H54 (cell line): ENCODE data around the gene CALM1.

Experiments used
- DNase-seq: peaks from one replicate; pipeline ENCODE4 v3.0.0; 2011; ENCODE audit warnings: low spot score, mixed read lengths; ENCODE audit not compliant: insufficient read length
- FAIRE-seq: peaks from 3 replicates; lab custom pipeline; 2011; peaks lifted over from hg19 to GRCh38; lab: Jason Lieb, UNC
- POLR2A ChIP-seq: IDR thresholded peaks from 2 replicates; pipeline ENCODE4 v1.6.1; 2011; ENCODE audit warnings: low read depth, mild to moderate bottlenecking, low read length

Gene CALM1

DNA sequence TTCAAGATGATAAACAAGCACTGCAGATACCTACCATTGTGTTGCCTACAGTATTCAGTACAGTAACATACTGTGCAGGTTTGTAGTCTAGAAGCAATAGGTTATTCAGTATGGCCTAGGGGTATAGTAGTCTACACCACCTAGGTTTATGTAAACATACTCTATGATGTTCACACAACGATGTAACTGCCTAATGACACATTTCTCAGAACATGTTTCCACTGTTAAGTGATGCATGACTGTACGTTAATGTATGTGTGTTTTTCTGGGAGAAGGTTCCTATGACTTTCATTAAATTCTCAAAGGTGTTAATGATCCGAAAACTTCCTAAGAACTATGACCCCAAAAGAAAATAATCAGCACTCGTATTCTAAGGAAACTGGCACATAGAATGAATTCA lies 20.9 kb upstream of the CALM1 start:
- DNase-seq: no peak
- peak; percentile 6 for FAIRE-seq
- TF ChIP-seq POLR2A: no peak

DNA sequence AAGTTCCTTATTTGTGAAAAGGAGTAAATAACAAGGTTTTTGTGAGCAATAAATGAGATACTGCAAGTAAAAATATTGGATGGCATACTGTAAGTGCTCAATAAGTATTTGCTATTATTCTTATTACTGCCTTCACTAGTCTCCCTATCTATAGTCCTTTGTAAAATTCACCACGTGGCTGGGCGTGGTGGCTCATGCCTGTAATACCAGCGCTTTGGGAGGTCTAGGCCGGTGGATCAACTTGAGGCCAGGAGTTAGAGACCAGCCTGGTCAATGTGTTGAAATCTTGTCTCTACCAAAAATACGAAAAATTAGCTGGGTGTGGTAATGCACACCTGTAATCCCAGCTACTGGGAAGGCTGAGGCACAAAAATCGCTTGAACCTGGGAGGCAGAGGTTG lies 18.6 kb upstream of the CALM1 start:
- no peak for DNase-seq
- FAIRE-seq: no peak
- no peak for TF ChIP-seq POLR2A

DNA sequence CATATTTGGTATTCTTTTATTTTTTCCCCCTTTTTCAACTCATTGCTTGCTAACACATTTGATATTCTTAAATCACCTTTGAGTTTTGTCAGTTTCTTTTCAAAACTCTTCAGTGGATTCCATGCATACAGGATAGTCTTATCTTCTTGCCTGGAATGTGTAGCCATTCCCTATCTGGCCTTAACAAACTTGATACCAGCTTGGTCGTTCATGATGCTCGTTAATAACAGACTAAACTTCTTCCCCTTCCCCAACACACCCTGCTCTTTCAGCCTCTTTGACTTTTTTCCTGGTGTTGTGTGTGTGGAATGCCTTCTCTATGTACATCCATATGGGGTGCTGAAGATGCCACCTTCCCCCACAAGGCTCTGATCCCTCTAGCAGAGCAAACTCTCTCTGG lies 17.7 kb upstream of the CALM1 start:
- no peak for TF ChIP-seq POLR2A
- DNase-seq (no peak), FAIRE-seq (no peak)

DNA sequence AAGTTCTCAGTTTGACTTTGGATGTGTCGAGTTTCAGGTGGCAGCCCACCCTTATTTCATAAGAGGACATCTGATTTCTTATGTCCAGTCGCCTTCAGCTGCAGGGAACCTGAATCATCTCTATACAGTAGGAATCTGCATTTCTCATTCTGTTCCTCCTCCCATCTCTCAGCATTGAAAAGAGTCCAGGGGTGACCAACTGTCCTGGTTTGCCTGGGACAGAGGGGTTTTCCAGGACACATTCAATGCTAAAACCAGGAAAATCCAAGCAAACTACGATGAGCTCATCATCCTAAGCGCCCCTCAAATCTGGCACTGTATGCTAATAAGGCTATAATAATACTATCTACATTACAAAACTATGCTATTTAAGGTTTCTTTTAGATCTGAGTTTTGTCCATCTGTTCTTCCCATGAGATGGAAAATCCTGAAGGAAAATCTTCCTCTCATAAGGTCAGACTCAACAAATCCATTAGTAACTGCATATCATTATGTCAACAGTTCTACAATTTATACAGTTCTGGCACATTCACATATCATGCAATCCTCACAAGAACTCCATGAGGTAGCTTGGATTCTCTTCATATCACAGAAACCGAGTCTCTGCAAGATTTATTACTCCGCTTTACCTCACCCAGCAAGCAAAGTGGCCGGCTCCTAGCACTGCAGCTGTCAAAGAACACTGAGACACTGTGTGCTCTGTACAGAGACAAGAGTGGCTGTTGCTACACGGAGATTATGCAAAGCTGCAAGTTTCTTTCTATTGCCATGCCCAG lies 15.6 kb upstream of the CALM1 start:
- TF ChIP-seq POLR2A: no peak
- DNase-seq (no peak), FAIRE-seq (no peak)

DNA sequence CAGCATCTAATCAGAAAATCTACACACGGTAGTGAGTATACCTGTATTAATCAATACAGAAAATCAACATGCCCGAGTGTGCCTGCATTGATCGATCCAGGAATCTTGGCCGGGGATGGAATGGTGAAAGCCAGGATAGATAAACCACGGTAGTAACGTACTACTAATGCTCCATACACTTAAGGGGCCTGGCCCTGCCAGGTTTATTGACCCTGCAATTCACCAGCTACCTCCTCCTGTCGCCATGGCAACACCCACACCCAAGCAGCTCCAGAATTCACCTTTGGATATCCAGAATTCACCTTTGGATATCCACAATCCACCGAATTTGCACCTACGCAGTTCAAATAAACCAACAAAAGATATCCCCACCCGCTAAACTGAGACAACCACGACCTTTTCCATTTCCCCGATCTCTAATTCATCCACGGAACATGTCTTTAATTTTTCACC lies 14.8 kb upstream of the CALM1 start:
- DNase-seq (no peak), FAIRE-seq (no peak)
- TF ChIP-seq POLR2A: no peak

DNA sequence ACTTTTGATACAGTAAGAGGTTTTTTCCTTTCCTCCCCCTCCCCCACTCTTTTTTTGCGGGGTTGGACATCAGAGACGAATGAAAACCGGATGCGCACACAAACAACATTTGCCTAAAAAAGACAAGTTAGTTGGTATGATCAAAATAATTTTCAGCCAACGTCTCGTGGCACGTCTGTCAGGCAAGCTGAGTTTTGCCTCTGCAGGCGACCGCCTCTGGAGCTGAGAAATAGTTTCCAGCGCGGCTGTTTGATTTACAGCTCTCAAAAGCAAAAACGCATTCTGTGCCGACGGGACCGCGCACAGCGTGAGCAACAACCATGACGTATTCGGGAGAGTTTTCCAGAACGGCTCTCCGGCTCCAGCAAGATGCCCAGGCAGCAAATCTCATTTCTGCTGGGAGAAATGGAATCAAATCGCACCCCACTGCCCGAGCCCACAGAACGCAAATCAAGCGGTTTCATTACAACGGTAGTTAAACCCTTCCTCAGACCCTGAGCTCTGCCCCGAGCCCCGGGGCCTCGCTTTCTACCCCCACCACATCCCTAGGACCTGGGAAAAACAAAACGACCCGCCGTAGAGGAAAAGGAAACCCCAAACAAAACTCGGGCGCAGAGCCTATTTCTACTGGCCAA lies 14.2 kb upstream of the CALM1 start:
- DNase-seq (peak; percentile 56), FAIRE-seq (peak; percentile 38)
- no peak for TF ChIP-seq POLR2A

DNA sequence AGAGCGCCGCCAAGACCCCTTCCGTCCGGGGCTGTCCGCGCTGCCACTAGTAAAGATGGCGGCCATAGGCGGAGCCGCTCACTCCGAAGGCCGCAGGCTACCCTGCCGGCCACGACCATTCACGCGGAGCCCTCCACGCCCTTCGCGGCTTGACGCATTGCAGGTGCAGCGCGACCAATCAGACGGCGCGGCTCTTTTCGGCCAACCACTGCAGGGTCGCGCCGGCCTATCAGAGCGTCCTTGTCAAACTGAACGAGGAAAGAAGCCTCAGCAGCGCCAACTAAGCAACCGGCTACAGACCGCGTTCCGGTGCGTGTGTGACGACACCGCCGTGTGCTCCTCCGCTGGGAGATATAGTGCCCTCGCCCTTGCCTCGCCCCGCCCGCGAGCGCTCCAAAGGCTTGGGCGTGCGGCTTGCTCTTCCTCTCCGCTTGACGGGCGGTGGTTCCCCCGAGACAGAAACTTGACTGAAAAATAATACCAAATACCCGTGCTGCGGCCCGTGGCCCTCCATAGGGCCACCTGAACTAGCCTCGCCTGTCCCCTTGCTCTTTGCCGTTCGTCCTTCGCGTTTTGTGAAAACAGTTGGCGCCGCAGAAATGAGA lies 13.6 kb upstream of the CALM1 start:
- FAIRE-seq (peak; percentile 96), DNase-seq (peak; percentile 99)
- TF ChIP-seq POLR2A: peak; percentile 90

DNA sequence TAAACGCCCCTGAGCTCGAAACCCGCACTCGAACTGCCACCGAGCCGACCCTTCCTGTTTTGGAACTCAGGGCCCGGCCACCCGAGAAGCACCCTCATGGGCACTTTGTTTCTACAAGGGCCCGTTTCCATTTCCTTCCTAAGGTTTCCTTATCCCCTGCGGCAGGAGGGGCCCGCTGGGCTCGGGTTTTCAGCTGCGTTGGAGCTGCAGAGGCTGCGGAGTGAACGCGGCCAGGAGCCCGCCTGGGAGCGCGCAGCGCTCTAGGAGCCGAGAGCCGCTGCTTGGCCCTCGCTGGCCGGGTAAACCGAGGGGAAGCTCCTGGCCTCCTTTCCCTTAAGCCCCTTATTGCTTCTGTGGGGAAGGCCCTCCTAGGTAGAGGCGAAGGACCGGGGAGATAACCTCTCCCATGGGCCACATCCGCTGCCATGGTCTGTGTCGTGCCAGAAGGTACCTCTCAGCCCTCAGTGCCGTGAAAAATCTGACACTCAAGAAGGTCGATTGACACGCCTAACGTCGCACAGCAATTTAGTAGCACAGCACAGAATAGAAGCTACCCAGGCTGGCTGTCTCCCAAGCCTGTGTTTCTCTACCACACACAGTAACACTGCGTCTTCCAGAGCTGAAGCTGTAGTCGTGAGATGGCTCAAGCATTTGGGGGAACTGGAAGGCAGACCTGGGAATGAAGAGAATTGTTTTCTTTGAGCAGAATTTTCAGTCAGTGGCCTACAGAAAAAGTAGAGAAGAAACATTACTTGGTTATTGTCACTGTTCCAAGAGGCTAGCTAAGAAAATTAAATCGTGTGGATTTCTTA lies 12.9 kb upstream of the CALM1 start:
- FAIRE-seq (no peak), DNase-seq (no peak)
- TF ChIP-seq POLR2A: no peak

DNA sequence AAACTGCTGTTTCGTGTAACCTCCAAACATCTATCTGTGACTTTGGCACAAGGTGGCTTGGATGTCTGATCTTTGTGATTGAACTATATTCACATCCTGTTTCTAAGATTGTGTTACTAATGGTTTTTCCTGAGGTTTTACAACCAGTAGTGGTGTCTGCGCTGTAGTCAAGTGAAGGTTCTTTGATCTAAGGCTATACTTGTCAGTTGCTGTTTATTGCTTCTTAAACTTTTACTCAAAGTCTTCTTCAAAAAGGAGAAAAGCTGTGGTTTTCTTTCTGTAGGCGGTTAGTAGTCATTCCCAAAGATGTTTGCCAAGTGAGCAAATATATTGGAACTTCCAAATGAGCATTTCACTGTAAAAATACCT lies 12.3 kb upstream of the CALM1 start:
- FAIRE-seq (no peak), DNase-seq (no peak)
- TF ChIP-seq POLR2A: no peak

DNA sequence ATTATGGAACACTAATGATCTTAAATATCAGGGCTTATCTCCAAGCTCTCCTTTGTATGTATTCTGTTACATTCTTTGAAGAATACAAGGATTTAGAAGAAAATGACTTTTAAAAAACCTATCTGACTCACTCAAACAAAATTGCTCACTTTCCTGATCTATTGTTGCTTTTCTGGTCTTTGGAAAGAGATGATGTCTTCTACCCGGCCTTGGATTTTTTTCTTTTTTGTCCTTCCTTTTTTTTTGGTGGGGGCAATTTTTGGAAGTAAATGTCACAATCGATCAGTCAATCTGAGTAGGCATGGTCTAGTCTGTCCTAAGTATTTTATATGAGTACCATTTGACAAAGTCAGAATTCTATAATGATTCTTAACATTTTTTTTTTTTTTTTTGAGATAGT lies 10.5 kb upstream of the CALM1 start:
- no peak for DNase-seq
- TF ChIP-seq POLR2A: no peak
- FAIRE-seq: no peak

DNA sequence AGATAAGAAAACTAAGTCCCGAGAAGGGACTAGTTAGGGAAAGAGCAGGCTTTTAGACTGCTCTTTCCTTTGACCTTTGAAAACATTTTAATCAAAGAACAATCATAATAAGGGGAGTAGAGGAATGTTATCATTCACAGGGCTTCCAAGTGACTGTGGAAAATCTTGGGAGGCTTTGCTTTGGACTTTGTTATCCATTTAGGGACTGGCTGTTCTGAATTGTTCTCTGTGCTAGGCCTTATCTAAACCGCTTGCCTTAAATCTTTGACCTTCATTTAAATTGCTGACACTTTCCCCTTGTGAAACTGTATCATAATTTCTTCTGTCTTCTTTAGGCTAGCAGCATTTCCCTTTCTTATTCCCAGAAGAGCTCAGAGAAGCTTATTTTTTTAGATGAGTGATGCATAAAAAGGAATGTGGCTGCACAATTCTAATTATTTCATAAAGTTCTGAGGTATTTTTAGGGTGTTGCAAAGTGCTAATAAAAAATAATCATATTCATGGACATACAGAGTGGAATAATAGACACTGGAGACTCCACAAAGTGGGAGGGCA lies 9.5 kb upstream of the CALM1 start:
- FAIRE-seq (no peak), DNase-seq (no peak)
- no peak for TF ChIP-seq POLR2A

DNA sequence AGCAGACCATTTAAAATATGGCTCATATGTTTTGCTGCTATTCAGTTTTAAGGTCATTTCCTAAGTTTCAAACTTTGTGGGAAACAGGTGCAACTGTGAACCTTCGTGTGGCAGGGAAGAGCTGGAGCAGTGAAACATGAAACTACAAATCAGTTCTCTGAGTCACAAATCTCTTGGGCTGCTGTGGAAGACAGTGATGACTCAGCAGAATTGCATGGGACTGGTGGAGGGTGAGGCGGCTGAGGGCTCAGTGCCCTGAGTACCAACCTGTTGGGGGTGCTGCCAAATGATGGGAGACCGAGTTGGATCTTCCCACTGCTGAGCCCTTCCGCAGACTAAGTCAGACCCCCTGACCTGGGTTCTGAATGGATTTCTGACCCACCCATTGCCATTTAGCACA lies 8.4 kb upstream of the CALM1 start:
- TF ChIP-seq POLR2A: no peak
- DNase-seq (peak; percentile 78), FAIRE-seq (peak; percentile 96)

DNA sequence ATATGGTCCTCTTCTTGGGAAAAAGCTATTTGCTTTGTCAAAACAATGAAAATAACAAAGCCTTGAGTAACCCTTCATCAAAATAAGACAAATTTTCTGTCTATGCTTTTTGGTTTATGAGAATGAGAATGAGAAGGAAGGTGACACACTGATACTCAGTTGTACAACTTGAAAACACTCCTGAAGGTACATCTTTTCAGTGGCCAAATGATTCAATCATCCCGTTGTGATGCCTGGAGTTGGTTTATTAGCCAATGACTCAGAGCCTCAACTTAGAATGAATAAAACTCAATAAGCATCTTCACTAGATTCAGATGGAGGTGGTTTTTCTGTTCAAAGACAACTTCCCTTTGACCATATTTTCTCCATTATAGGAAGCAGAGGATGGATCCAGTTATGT lies 7.8 kb upstream of the CALM1 start:
- TF ChIP-seq POLR2A: no peak
- FAIRE-seq: peak; percentile 86
- DNase-seq: no peak
